Measurements from ENCODE around the gene HYI. TPM values are rescaled to one million over a fixed set of nuclear protein-coding genes. Genes with fewer than 3 reads are reported as not detected.
A peak's percentile ranks its signal among the peaks of the same experiment; 100 is the strongest.

The HYI gene
- total RNA-seq, 2 donors from 2014 or later = 9.9 to 10.6 TPM

DNA sequence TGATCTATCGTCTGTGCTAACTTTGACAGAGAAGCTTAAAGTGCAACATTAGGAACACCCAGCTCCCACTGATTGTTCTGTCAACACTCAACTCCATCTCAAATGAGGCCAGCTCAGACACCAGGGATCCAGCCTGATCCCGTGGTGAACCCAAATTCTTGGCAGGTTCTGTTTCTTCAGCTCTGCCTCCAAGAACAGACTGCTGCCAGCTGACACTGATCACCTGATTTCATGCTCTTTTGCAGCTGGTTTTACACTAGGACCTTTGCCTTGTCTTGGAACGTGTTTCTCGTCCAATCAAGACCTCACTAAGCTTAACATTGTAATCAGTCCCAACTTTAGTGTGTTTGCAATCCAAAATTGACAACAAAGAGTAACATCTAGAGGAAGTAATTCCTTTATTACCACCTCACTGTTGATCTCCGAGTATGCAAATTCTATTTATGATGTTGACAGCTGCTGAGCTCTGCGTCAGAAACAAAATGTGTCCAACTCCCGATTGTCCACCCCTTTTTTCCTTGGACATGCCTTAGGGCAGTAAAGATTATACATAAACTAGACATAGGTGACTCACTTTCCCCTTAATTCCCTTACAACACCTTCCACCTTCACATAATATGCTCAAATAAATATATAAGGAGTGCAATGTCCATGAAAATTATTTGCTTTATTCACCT lies 1.6 kb upstream of the HYI start:
- H3K9me3 Mint-ChIP-seq = peaks cover 0 to 2% of the 10 kb centered on the region in 2 donors
- no peak for DNase-seq
- no peak for ATAC-seq (replicated peaks in 1 of 2)
- H3K27ac Mint-ChIP-seq = no peak overlapping the region
- peaks cover 9% of the 10 kb centered on the region in 2 donors for H3K36me3 Mint-ChIP-seq (ENCODE audit: insufficient read depth in 2 of 2)
- peak overlapping the region in 1 of 2 donors; percentile 29 for H3K4me3 Mint-ChIP-seq
- peaks cover 22% of the 10 kb centered on the region for H3K4me1 Mint-ChIP-seq (ENCODE audit: low read depth)
- H3K27me3 Mint-ChIP-seq (ENCODE audit: low read depth) = peaks cover 23% of the 10 kb centered on the region

DNA sequence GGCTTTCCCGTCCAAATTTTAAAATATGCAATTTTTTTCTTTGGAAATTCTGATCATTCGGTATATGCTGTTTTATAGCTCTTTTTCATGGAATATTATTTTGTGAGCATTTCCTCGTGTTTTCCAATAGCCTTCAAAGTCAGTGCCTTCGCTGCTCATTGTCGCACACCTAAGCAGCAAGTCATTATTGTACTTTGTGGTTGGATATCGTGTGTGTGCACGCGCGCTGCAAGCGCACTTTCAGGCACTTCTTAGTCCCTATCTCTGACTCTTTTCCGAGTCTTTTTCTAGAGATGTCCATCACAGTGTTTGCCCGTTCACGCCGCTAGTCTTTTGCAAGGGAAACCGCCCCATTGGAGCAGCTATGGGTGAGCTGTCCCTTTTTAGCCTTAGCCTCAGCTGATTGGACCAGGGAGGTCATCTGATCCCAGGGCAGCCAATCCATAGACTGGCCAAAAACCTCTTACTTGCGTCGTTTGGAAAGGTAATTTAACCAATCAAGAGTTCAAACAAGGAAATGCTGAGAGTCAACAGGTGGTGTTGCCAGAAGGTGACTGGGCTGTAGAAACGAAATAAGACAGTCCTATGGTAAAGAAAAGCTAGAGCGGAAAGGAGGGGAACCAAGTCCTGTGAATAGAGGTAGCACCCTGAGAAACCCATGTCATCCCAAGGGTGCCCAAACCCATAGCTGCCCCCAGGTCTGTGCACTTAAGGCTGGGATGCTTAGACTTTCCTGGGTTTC lies 710 bp upstream of the HYI start:
- peaks cover 0 to 2% of the 10 kb centered on the region in 2 donors for H3K9me3 Mint-ChIP-seq

DNA sequence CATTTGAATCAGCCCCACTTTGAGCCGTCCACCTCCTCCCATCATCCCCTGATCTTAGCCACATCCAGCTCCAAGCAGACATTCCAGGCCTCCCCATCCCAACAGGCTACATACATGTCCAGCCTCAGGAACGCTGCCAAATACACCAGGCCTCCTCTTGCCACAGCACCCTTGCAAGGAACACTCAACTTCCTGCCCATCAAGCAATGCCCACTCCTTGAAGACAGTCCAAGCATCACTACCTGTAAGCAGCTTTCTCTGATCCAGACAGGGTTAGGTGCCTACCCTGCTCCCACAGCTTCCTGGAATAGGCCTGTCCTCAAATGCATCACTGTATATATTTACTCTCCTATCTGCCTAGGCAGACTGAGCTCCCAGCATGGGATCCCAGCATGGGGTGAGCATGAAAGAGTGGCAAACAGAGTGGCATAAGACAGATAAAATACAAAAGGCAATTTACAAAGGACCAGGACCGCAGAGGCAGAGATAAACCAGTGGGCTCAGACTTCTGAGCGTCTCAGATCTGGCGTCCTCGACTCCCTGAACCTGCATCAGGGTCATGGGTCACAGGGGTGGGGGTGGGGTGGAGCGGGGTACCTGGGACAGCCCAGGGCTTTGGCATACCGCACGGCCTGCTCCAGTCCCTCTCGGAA lies 816 bp downstream of the HYI start:
- Mint-ChIP-seq H3K4me3 (peak overlapping the region; percentile 63 to 70), H3K27ac (no peak overlapping the region), H3K27me3 (ENCODE audit: low read depth) (peaks cover 11% of the 10 kb centered on the region), H3K4me1 (ENCODE audit: low read depth) (peaks cover 22% of the 10 kb centered on the region), H3K36me3 (ENCODE audit: insufficient read depth in 2 of 2) (peaks cover 9 to 11% of the 10 kb centered on the region in 2 donors), H3K9me3 (peaks cover 0 to 2% of the 10 kb centered on the region in 2 donors)
- ATAC-seq (replicated peaks in 1 of 2) (peak in 1 of 2 donors; percentile 2), DNase-seq (no peak)

More for the DNA sequence above, 710 bp upstream of the HYI start:
- Mint-ChIP-seq H3K27me3 (ENCODE audit: low read depth) (peaks cover 23% of the 10 kb centered on the region), H3K4me3 (peak overlapping the region; percentile 89 to 95), H3K4me1 (ENCODE audit: low read depth) (peaks cover 22% of the 10 kb centered on the region), H3K27ac (peak overlapping the region; percentile 87), H3K36me3 (ENCODE audit: insufficient read depth in 2 of 2) (peaks cover 9% of the 10 kb centered on the region in 2 donors)
- ATAC-seq (replicated peaks in 1 of 2) = peak; percentile 87 to 88
- DNase-seq = peak; percentile 71 to 77

DNA sequence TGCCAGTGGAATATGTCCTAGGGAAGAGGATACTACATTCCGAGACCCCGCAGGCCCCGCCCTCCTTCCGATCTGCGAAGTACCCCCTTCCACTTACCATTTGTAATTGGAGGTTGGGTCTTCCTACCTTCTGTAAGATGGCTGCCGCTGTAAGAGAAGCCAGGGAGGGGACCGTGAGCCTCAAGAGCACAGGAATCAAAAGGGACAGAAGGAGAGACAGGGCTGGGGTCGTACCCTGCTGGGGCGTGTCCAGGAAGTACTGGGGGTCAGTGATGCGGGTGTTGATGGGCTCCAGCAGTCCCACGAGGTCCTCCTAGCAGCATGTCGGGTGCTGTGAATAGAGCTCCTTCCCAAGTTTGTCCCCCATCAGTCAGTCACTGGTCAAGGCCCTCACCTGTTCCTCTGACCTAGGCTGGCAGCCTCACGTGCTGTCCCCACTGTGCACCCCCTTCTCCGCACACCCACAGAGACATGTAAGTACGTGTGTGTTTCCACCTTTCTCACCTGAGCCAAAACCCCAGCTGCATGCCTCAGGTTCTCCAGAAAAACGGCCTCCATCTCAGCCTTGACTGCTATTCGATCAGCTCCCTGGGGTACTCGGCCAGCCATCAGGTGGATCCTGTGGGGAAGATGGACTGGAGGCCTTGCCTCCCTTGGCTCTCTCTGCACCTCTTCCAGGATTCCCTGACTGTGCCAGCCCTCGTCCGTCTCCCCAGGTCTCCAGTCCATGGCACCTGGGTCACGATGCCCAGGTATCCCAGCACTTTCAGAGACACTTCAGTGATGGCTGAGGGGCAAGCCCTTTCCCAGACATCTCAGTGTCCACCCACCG lies 1.8 kb downstream of the HYI start:
- DNase-seq (no peak), ATAC-seq (replicated peaks in 1 of 2) (no peak)
- H3K4me3 Mint-ChIP-seq = peak overlapping the region in 1 of 2 donors; percentile 7
- peaks cover 22% of the 10 kb centered on the region for H3K4me1 Mint-ChIP-seq (ENCODE audit: low read depth)
- H3K36me3 Mint-ChIP-seq (ENCODE audit: insufficient read depth in 2 of 2) = peaks cover 9 to 11% of the 10 kb centered on the region in 2 donors
- peaks cover 0 to 2% of the 10 kb centered on the region in 2 donors for H3K9me3 Mint-ChIP-seq
- peaks cover 11% of the 10 kb centered on the region for H3K27me3 Mint-ChIP-seq (ENCODE audit: low read depth)
- no peak overlapping the region for H3K27ac Mint-ChIP-seq

DNA sequence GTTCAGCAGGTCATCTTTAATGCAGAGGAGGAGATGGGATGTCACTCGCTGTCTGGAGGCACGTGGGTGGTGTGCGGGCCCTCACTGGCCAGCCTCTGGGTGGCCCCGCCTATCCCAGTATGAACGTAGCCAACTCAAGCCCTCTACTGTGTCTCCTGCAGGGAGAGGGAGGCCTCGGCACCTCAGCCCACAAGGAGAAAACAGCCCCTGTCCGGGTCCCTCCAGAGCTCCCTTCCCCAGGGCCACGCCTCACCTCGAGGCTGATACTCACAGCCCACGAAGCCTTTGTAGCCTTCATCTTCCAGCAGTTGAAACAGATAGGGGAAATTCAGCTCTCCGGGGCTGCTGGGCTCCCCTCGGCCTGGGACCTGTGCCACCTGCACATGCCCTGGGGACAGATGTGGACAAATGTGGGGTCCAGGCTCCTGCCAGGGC lies 2.6 kb downstream of the HYI start:
- peaks cover 11% of the 10 kb centered on the region for H3K27me3 Mint-ChIP-seq (ENCODE audit: low read depth)
- peaks cover 11% of the 10 kb centered on the region in 2 donors for H3K36me3 Mint-ChIP-seq (ENCODE audit: insufficient read depth in 2 of 2)
- H3K4me3 Mint-ChIP-seq = no peak overlapping the region
- H3K9me3 Mint-ChIP-seq = peaks cover 0 to 2% of the 10 kb centered on the region in 2 donors
- no peak overlapping the region for H3K27ac Mint-ChIP-seq
- peaks cover 22% of the 10 kb centered on the region for H3K4me1 Mint-ChIP-seq (ENCODE audit: low read depth)
- no peak for DNase-seq
- no peak for ATAC-seq (replicated peaks in 1 of 2)

DNA sequence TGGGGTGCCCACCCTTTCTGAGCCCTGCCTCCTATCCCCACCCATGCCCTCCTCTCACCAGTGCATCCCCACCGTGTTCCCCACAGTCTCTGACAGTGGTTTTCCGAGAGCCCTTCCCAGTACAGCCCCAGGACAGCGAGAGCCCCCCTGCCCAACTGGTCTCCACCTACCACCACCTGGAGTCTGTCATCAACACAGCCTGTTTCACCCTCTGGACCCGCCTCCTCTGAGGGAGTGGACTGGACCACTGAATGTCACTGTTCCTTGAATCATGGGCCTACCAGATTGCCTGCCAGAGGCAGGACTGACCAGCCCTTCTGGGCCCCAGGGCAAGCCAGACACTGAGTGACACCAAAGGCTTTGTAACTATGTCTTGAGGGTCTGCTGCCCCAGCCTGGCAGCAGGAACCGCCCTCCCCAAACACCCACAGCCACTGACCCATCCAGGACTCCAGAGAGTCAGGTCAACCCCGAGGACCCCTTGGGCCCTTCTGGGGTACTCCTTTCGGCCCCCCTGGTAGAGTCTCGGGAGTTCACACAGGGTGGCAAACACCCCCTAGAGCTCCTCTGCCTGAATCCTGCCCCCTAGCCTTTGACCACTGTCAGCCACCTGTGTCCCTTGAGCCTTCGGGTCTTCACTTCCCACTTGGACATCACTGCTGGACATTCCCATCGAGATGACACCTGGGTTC lies 3.3 kb downstream of the HYI start:
- DNase-seq (no peak), ATAC-seq (replicated peaks in 1 of 2) (no peak)
- peaks cover 0 to 2% of the 10 kb centered on the region in 2 donors for H3K9me3 Mint-ChIP-seq
- peaks cover 22% of the 10 kb centered on the region for H3K4me1 Mint-ChIP-seq (ENCODE audit: low read depth)
- no peak overlapping the region for H3K4me3 Mint-ChIP-seq
- no peak overlapping the region for H3K27ac Mint-ChIP-seq
- H3K36me3 Mint-ChIP-seq (ENCODE audit: insufficient read depth in 2 of 2) = peaks cover 11% of the 10 kb centered on the region in 2 donors
- H3K27me3 Mint-ChIP-seq (ENCODE audit: low read depth) = peaks cover 3% of the 10 kb centered on the region

DNA sequence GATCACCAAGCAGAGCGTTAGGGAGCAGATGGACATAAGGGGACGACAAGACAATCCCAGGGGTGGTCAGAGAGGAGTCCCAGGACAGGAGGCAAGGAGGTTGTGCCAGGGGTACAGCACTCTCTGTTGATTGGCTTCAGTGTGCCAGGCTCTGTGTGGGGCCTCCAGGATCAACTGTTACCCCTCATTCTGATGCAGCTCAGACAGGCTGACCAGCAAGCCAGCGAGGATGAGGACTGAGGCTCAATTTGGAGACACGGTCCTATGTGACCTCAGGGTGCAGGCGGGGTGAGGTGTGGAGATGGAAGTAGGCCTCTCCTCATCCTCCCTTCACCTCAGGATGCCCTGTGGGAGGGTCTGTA lies 4.0 kb downstream of the HYI start:
- peaks cover 0 to 2% of the 10 kb centered on the region in 2 donors for H3K9me3 Mint-ChIP-seq
- H3K27ac Mint-ChIP-seq = no peak overlapping the region
- H3K36me3 Mint-ChIP-seq (ENCODE audit: insufficient read depth in 2 of 2) = peaks cover 11% of the 10 kb centered on the region in 2 donors
- ATAC-seq (replicated peaks in 1 of 2) (no peak), DNase-seq (no peak)
- peaks cover 20% of the 10 kb centered on the region for H3K4me1 Mint-ChIP-seq (ENCODE audit: low read depth)
- H3K4me3 Mint-ChIP-seq = no peak overlapping the region
- no peaks in the 10 kb centered on the region for H3K27me3 Mint-ChIP-seq (ENCODE audit: low read depth)

DNA sequence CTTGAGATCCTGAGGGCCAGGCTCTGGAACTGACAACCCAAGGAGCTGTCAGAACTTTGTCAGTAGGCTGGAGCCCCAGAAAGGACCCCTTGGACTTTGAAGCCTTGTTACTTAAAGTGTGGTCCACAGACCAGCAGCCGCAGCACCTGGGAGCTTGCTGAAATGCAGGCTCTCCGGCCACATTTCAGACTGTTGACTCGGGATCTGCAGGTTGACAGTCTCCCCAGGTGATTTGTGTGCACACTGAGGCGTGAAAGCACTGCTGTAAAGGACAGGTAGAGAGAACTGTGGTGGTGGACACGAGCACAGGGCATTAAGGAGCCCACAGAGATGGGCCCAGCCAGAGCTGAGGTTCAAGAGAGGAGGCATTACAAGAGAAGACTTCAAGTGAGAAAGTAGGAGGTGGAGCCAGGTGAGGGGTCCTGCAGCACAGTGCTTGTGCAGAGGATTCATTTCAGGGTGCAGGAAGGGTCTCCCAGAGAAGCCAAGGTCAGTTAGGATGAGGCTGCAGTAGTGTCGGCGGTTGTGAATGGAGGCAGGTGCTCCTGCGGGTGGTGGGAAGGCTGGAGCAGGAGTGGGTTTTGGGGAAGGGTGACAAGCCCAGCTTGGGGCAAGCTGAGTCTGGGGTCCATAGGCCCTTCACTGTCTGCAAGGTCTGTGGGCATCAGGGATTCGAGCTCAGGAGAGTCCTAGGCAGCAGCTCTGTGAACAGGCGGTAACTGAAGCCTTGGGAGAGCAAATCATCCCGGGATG lies 4.6 kb downstream of the HYI start:
- no peak overlapping the region for H3K27ac Mint-ChIP-seq
- ATAC-seq (replicated peaks in 1 of 2) (no peak), DNase-seq (no peak)
- no peaks in the 10 kb centered on the region for H3K27me3 Mint-ChIP-seq (ENCODE audit: low read depth)
- no peaks in the 10 kb centered on the region for H3K9me3 Mint-ChIP-seq
- H3K4me1 Mint-ChIP-seq (ENCODE audit: low read depth) = peaks cover 14% of the 10 kb centered on the region
- H3K36me3 Mint-ChIP-seq (ENCODE audit: insufficient read depth in 2 of 2) = peaks cover 6 to 9% of the 10 kb centered on the region in 2 donors
- H3K4me3 Mint-ChIP-seq = no peak overlapping the region

DNA sequence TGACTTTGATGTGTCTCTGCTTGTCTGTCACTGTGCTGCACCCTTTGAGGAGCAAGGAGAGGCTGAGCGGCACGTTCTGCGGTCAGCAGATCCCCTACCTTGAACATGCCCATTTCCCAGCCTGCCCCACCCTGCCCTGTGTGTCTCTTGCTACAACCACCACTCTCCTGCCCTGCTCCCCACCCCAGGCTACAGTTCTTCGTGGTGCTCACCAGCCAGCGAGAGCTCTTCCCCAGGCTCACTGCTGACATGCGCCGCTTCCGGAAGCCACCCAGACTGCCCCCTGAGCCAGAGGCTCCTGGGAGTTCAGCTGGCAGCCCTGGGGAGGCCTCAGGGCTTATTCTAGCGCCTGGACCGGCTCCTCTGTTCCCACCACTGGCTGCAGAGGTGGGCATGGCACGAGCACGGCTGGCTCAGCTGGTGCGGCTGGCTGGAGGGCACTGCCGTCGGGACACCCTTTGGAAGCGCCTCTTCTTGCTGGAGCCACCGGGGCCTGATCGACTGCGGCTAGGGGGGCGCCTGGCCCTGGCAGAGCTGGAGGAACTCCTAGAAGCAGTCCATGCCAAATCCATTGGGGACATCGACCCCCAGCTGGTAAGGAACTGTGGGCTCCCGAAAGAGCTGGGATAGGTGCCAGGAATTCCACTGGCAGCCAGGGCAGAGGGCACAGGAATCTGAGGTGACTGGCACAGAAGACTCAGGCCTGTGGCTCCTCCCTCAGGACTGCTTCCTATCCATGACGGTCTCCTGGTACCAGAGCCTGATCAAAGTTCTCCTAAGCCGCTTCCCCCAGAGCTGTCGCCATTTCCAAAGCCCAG lies 5.6 kb downstream of the HYI start:
- Mint-ChIP-seq H3K4me3 (no peak overlapping the region), H3K27ac (no peak overlapping the region), H3K27me3 (ENCODE audit: low read depth) (no peaks in the 10 kb centered on the region), H3K4me1 (ENCODE audit: low read depth) (peaks cover 10% of the 10 kb centered on the region), H3K36me3 (ENCODE audit: insufficient read depth in 2 of 2) (peaks cover 6 to 9% of the 10 kb centered on the region in 2 donors), H3K9me3 (no peaks in the 10 kb centered on the region)
- ATAC-seq (replicated peaks in 1 of 2) = no peak
- no peak for DNase-seq

DNA sequence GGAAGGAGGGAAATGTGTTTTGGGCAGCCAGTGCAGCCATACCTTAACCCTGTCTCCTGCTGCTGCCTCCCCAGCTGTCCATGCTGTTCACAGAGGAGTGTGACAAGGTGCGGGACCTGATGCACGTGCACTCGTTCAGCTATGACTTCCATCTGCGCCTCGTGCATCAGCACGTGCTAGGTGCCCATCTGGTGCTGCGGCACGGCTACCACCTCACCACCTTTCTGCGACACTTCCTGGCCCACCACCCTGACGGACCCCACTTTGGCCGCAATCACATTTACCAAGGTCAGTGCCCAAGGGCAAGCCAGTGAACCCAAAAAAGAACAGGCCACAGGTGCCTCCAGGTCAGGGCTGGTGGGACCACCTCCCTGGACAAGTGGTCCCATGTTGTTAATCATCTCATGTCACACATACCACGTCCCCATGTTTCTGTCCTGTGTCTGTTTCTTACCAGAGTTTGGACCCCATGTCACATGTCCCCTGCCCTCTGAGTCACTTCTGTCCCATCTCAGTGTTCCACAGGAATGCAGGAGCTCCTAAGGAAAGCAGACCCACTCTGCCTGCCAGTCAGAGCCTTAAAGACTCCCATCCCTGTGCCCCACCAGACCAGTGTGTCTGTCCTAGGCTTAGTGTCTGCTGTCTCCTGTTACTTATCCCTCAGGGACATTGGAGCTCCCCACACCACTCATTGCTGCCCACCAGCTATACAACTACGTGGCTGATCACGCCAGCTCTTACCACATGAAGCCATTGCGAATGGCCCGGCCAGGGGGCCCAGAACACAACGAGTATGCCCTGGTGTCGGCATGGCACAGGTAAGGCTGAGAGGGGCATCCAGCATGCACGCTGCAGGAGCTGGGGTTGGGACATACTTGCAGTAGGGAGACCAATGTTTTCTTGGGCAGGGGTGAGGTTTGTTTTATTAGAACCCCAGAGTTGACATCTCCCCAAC lies 6.6 kb downstream of the HYI start:
- no peaks in the 10 kb centered on the region for H3K9me3 Mint-ChIP-seq
- ATAC-seq (replicated peaks in 1 of 2) = no peak
- H3K27ac Mint-ChIP-seq = no peak overlapping the region
- H3K4me3 Mint-ChIP-seq = no peak overlapping the region
- peaks cover 4 to 6% of the 10 kb centered on the region in 2 donors for H3K36me3 Mint-ChIP-seq (ENCODE audit: insufficient read depth in 2 of 2)
- no peak for DNase-seq
- H3K4me1 Mint-ChIP-seq (ENCODE audit: low read depth) = peaks cover under 1% of the 10 kb centered on the region
- no peaks in the 10 kb centered on the region for H3K27me3 Mint-ChIP-seq (ENCODE audit: low read depth)
